GM23248 (cell line): ENCODE measurements around the gene EPS8L1.

Experiments
- EZH2 ChIP-seq: fragments of 200-600 bp; sonication (generic); IDR thresholded peaks from 2 replicates; pipeline ENCODE4 v1.6.1; 2018; ENCODE audit warnings: antibody characterized with exemption, mild to moderate bottlenecking; ENCODE audit not compliant: insufficient read depth, poor library complexity, severe bottlenecking
- EZH2phosphoT487 ChIP-seq: fragments of 200-600 bp; sonication (generic); IDR thresholded peaks from 2 replicates; pipeline ENCODE4 v1.6.1; 2018; ENCODE audit warnings: antibody characterized with exemption, moderate library complexity, mild to moderate bottlenecking, low read depth; ENCODE audit not compliant: insufficient read depth

- TF ChIP-seq EZH2 (peak; percentile 85), EZH2phosphoT487 (0 out of 2 replicates have a peak, but pooled peaks have one; percentile 63)
Measured at GRCh38 chr19:55083004-55083850, 7.6 kb downstream of the EPS8L1 start.
